Tibial artery (tissue), 4 donors: ENCODE results near the gene TRIB2.

Source experiments
- DNase-seq, 2 donors: peaks; one replicate each; pipeline ENCODE4 v3.0.0-alpha.2; 2019
- H3K27ac ChIP-seq, 2 donors: fragments of 200-600 bp; sonication (generic) in 1 of 2; 1 replicate in 1 of 2; 2 replicates in 1 of 2; pipeline ENCODE4 v1.5.1; 2018 to 2019; ENCODE audit warnings: mild to moderate bottlenecking in 1 of 2
- H3K27me3 ChIP-seq, 2 donors: fragments of 200-600 bp; sonication (generic) in 1 of 2; one replicate each; pipeline versions ENCODE4 v1.5.1 to v1.6.0; 2016 to 2019
- H3K36me3 ChIP-seq, 3 donors: fragments of 200-600 bp; sonication (generic) in 2 of 3; one replicate each; pipeline ENCODE4 v1.5.1; 2016 to 2019; ENCODE audit warnings: mild to moderate bottlenecking in 2 of 3
- H3K4me1 ChIP-seq, 4 donors: fragments of 200-600 bp; sonication (generic) in 2 of 4; 1 replicate in 3 of 4; 2 replicates in 1 of 4; pipeline ENCODE4 v1.5.1; 2016 to 2019
- H3K4me3 ChIP-seq, 2 donors: fragments of 200-600 bp; sonication (generic) in 1 of 2; 1 replicate in 1 of 2; 2 replicates in 1 of 2; pipeline ENCODE4 v1.5.1; 2018 to 2019; ENCODE audit warnings: mild to moderate bottlenecking in 2 of 2
- H3K9me3 ChIP-seq, 3 donors: fragments of 200-600 bp; sonication (generic) in 1 of 3; one replicate each; pipeline ENCODE4 v1.5.1; 2016 to 2019
- CTCF ChIP-seq, 2 experiments: fragments of 200-600 bp in 1 of 2; fragments of 450-650 bp in 1 of 2; IDR thresholded peaks; one replicate each; pipeline ENCODE4 v1.5.1; 2017 to 2019; ENCODE audit warnings: antibody characterized with exemption in 2 of 2, mild to moderate bottlenecking in 1 of 2, moderate library complexity in 1 of 2
- intact Hi-C: fragments of 100-400 bp; cut with DNase I; formaldehyde crosslinking; loops from one replicate; pipeline ENCODE4 v1.15.0; 2023; ENCODE audit warnings: low total_unique reads

The TRIB2 gene

GRCh38 chr2:12705742-12706141 is 11.0 kb upstream of the TRIB2 start:
- no peak overlapping the region for H3K4me3 ChIP-seq
- DNase-seq = no peak
- no peaks in the 10 kb centered on the region for H3K9me3 ChIP-seq
- H3K27me3 ChIP-seq = no peaks in the 10 kb centered on the region
- H3K4me1 ChIP-seq = peaks cover 0 to 18% (median 6%) of the 10 kb centered on the region in 4 donors
- no peaks in the 10 kb centered on the region for H3K36me3 ChIP-seq
- intact Hi-C loops = no loop called here
- no peak overlapping the region for H3K27ac ChIP-seq
- TF ChIP-seq CTCF (IDR thresholded peaks at IDR 0.05) = no peak

- H3K27ac ChIP-seq = no peak overlapping the region
- intact Hi-C loops = no loop called here
- no peaks in the 10 kb centered on the region for H3K36me3 ChIP-seq
- no peak for TF ChIP-seq CTCF (IDR thresholded peaks at IDR 0.05)
- no peaks in the 10 kb centered on the region for H3K9me3 ChIP-seq
- H3K4me3 ChIP-seq = no peak overlapping the region
- DNase-seq = no peak
- peaks cover 0 to 11% (median 0%) of the 10 kb centered on the region in 4 donors for H3K4me1 ChIP-seq
- H3K27me3 ChIP-seq = no peaks in the 10 kb centered on the region
Measured at GRCh38 chr2:12708508-12709206, 8.1 kb upstream of the TRIB2 start.

- Histone ChIP-seq H3K36me3 (no peaks in the 10 kb centered on the region), H3K4me3 (no peak overlapping the region), H3K27ac (no peak overlapping the region), H3K4me1 (peaks cover under 1 to 16% (median 2%) of the 10 kb centered on the region in 4 donors), H3K27me3 (no peaks in the 10 kb centered on the region), H3K9me3 (no peaks in the 10 kb centered on the region)
- TF ChIP-seq CTCF (IDR thresholded peaks at IDR 0.05) = no peak
- intact Hi-C loops = no loop called here
- no peak for DNase-seq
Measured at GRCh38 chr2:12709207-12709522, 7.6 kb upstream of the TRIB2 start.

- intact Hi-C loops = loop anchor here (10.0 kb wide), 2 partner anchors 256 to 386 kb away; no protein-coding TSS in a partner anchor
- Histone ChIP-seq H3K4me3 (no peak overlapping the region), H3K4me1 (peaks cover 3 to 27% (median 11%) of the 10 kb centered on the region in 4 donors), H3K27ac (no peak overlapping the region), H3K36me3 (no peaks in the 10 kb centered on the region), H3K27me3 (no peaks in the 10 kb centered on the region), H3K9me3 (no peaks in the 10 kb centered on the region)
- no peak for TF ChIP-seq CTCF (IDR thresholded peaks at IDR 0.05)
- no peak for DNase-seq
Measured at GRCh38 chr2:12710301-12710700, 6.4 kb upstream of the TRIB2 start.

- DNase-seq = no peak
- H3K27ac ChIP-seq = no peak overlapping the region
- TF ChIP-seq CTCF (IDR thresholded peaks at IDR 0.05) = no peak
- intact Hi-C loops = loop anchor here (10.0 kb wide), 2 partner anchors 257 to 387 kb away; no protein-coding TSS in a partner anchor
- peaks cover 3 to 36% (median 19%) of the 10 kb centered on the region in 4 donors for H3K4me1 ChIP-seq
- no peaks in the 10 kb centered on the region for H3K27me3 ChIP-seq
- H3K36me3 ChIP-seq = no peaks in the 10 kb centered on the region
- H3K9me3 ChIP-seq = no peaks in the 10 kb centered on the region
- no peak overlapping the region for H3K4me3 ChIP-seq
Measured at GRCh38 chr2:12711339-12711738, 5.4 kb upstream of the TRIB2 start.
